ENCODE measurements around the gene PAK5.

Gene PAK5

GRCh38 chr20:9775176-9775575 lies 63.7 kb downstream of the PAK5 start:
- DNase-seq, result no peak

DNA sequence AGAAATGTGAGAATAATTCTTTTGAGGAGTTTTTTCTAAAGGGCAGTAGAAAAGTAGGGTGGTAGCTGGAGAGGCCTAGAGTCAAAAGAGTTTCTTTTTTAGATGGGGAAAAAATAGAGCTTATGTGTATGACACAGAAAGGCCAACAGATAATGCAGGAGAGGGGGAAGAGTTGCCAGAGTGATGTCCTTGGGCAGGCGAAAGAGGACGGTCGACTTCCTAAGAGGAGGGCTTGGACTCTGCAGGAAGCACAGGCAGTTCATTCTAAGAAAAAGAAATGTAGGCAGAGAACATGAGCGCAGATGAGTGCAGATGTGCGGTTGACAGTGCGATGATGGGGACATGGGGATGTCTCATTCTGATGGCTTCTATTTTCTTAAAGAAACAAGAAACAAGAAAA lies 68.9 kb downstream of the PAK5 start:
- DNase-seq, result no peak

- no peak for DNase-seq
Measured at GRCh38 chr20:9761476-9761875, 77.4 kb downstream of the PAK5 start.

DNA sequence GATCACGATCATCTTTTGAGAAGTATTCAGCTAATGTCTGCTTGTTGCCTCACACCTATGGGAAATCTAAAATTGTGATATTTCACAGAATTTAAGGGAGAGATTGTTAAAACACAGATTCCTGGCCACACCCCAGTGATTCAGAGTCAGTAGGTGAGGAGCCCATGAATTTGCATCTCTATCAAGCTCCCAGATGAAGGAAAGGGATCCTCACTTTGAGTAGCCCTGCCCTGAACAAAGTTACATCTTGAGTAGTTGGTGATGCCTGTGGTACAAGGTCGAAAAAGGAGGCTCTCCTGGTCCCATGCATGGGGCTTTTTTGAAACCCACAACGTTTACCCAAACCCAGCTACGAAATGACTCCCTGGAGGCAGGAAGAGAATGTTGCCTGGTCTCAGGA lies 79.5 kb downstream of the PAK5 start:
- no peak for DNase-seq

DNA sequence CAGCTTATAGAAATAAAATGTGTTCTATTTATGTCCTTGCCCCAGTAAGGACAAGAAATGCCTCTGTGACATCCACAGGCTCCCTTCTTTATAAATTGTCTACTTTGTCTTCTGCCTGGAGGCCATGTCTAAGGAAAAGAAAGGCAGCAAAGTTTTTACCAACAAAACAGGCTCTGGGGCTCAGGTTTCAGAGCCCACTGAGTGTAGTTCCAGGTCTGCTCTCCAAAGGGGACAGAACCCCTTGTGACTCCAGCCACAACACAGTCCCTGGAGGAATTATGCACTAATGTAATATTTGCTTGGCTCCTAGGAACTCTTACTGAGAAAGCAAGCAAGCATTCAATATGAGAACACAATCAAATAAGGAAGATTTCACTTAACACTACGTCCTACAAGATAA lies 80.1 kb downstream of the PAK5 start:
- DNase-seq, result no peak

DNA sequence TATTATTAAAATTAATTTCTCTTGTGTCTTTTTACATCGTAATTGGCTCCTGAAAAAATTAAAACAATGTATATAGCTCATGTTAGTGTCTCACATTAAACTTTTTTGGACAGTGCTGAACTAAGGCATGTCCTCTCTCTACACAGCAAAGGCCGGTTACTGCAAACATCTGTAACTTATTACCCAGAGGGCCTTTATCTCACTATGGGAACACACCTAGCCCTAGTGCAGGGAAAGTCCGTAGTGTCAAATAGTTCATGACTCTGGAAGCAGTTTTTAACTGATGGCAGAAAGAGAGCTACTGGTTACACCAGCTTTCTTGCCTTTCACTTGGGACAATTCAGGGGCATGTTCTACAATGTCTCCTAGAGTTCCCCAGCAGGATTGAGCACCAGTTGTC lies 82.2 kb downstream of the PAK5 start:
- no peak for DNase-seq

DNA sequence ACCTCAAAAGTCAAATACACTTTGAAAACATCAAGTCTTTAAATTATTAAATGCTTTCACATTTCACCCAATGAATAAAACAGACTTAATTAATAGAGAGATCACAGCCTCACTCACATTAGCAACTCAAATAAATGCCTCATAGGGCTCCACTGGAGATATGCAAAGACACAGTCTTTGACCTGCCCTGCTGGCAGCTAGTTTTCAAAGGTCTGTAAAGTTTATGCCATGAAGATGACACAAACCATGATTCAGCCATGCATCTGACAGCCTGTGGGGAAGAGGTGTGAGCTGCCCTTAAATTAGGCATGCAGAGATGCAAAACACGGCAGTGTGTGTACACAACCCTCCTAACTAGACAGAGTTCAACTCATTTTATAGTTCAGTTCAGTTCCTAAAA lies 83.6 kb downstream of the PAK5 start:
- DNase-seq, result no peak

- no peak for DNase-seq
Measured at GRCh38 chr20:9744551-9744950, 94.3 kb downstream of the PAK5 start.

GRCh38 chr20:9743871-9744270 lies 95.0 kb downstream of the PAK5 start:
- DNase-seq, result no peak

GRCh38 chr20:9742821-9743220 lies 96.1 kb downstream of the PAK5 start:
- no peak for DNase-seq

GRCh38 chr20:9741996-9742395 lies 96.9 kb downstream of the PAK5 start:
- no peak for DNase-seq

DNA sequence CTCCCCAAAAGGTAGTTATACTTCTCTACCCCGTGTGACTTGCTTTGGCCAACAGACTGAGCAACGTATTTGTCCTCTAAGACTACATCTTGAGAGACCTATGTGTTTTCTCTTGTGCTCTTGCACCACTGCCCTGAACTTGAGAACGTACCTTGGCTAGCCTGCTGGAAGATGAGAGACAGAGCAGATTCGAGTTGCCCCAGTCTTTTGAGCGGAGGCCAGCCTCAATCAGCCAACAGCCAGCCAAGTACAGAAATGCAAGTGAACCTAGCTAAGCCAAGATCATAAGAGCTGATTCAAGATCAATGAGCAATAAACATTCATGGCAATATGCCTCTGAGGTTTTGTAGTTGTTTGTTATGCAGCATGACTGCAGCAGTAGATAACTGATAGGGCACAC lies 98.4 kb downstream of the PAK5 start:
- DNase-seq, result no peak

GRCh38 chr20:9739991-9740390 lies 98.9 kb downstream of the PAK5 start:
- no peak for DNase-seq

DNA sequence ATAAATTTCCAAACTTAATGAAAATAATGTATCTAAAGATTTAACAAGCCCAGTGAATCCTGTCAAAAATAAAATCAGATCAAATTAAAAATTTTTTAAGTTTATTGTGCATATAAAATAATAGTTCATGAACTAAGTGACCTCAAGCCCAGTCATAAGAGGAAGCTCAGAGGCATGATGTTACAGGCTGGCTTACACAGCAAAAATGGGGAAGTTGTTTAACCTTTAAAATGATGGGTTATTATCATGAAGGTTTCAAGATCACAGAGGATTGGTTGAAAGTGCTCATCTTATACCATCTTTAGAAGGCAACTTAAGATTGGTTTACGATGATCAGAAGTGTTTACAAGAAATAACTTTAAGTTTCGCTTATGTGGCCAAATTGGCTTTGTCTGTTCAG lies 102.5 kb downstream of the PAK5 start:
- DNase-seq, result no peak

- no peak for DNase-seq
Measured at GRCh38 chr20:9723501-9724202, 115.2 kb downstream of the PAK5 start.

GRCh38 chr20:9711872-9712271 lies 127.0 kb downstream of the PAK5 start:
- no peak for DNase-seq

DNA sequence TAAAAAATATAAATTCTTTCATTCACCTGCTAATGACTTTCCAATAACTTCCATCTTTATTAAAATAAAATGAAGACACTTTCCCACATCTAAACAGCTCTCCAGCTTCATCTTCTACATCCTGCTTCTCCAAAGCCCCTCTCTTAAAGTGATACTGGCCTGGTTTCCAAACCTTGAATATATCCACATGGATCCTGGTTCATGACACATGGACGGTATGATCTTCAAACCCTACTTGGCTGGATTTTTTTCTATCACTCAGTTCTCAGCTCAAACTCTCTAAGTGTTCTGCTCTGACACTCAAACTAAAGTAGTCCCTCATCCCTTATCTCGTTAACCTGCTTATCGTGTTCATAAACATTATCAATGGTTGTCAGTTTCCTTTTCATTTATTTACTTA lies 128.2 kb downstream of the PAK5 start:
- no peak for DNase-seq

DNA sequence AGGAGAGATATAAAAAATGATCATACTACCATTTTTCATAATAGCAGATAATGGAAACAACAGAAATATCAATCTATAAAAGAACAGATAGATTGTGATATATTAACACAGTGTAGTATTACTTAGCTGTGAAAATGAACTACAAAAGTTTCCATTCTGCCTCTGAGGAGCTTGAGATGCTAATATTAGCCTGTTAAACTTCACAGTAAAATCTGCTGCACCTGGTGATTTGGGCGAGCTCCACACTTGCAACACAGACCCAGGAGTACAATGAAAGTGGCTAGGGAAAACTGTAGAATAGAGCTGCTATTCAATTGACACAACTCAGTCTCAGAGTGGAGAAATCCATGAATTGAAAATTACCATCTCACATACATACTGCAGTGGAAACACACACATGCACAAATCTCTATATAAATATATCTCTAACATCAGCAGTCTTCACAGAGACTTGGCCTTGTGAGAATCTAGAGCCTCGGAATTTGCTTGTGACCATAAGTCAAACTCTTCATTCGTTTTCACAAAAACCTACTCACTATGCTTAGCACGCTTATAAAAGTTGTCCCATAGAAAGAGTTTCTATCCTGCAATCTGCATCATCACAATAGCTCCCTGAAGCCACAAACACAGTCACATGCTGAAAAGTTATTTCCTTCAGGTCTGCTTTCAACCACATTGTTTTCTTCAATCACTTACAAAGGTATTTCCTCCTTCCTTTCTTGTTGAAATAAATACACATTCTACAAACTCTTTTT lies 133.0 kb downstream of the PAK5 start:
- DNase-seq, result no peak

GRCh38 chr20:9699181-9699580 lies 139.7 kb downstream of the PAK5 start:
- no peak for DNase-seq

GRCh38 chr20:9689041-9689440 lies 149.8 kb downstream of the PAK5 start:
- DNase-seq, result no peak

DNA sequence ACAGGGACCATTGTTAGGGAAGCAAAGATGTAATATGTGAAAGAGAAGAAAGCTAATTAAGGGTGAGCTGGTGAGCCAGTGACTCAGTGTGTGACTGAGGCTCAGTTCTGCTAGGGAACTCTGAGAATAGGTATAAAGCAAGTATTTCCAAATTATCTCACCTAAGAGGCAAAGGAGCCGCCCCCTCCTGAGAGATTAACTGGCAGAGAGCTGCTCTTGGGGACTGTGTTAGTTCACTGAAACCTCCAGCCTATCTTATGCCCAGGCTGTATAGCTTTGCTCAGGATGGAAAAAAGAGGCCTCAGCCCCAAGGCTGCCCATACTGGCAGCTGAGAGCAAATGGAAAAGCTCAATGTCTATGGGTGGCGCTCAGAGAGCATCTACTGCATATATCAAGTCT lies 152.0 kb downstream of the PAK5 start:
- DNase-seq, result no peak

DNA sequence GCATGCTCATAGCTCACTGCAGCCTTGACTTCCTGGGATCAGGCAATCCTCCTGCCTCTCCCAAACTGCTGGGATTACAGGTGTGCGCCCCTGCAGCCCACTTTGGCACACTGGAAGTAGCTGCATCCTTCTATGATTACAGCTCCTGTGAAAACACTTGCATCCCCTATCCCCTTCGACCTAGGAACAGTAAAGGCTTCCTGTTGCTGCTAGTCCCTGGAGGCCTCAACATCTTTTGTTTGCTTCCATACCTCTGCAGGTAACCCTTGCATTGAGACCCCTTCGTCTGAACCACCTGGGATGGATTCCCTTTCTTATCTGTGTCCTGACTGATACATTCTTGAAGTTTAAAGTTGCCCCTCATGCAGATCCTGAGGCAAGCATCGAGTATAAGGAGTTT lies 152.4 kb downstream of the PAK5 start:
- DNase-seq, result no peak

GRCh38 chr20:9686001-9686400 lies 152.9 kb downstream of the PAK5 start:
- no peak for DNase-seq

- DNase-seq, result no peak
Measured at GRCh38 chr20:9685011-9685410, 153.9 kb downstream of the PAK5 start.

GRCh38 chr20:9677100-9677623 lies 161.7 kb downstream of the PAK5 start:
- no peak for DNase-seq

Data from NCI-H510A (cell line).